ENCODE results near the gene MIGA2.

MIGA2 gene

DNA sequence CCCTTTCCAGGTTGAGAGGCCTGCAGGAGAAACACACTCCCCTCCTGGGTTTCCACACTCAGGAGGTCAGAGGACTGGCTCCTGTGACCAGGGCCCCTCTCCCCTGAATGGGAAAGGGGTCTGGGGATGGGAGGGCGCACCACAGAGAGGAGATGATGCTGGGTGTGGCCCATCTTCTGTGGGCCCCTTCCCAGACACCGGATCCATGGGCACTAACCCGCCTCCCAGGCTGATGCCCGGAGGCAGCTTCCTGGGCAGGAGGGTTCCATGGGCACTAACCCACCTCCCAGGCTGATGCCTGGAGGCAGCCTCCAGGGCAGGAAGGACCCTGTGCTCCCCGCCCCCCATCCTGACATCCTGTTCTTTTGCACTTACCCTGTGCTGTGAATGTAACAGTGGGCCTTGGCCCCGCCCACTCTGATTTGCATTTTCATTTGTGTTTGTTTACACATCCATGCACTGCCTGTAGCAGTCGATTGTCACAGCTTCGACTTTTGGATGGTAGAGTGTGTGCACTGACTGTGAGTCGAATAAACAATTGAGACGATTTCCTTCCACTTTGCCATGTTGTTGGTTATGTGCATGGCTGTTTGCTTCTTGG lies 35.2 kb downstream of the MIGA2 start:
- in situ Hi-C loops (cut with MboI; ENCODE audit: low sequenced_read_pairs): no loop called here

DNA sequence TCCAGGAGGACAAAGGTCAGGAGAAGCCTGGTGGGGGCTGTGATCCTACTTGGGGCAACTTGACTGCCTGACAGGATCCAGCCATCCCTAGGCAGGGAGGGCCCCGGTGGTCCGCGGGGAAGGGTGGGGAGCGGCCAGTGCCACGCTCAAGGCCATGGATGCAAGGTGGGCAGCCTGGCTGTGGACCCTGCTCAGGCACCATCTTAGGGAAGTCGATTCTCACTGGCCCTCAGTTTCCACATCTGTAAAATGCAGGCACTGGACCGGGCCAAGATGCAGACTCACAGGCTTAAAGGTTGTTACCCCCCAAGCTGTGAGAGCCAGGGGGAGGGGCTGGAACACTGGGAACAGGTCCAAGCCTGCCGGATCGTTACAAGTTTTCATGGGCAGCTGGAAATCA lies 35.7 kb downstream of the MIGA2 start:
- in situ Hi-C loops (cut with MboI; ENCODE audit: low sequenced_read_pairs): no loop called here

DNA sequence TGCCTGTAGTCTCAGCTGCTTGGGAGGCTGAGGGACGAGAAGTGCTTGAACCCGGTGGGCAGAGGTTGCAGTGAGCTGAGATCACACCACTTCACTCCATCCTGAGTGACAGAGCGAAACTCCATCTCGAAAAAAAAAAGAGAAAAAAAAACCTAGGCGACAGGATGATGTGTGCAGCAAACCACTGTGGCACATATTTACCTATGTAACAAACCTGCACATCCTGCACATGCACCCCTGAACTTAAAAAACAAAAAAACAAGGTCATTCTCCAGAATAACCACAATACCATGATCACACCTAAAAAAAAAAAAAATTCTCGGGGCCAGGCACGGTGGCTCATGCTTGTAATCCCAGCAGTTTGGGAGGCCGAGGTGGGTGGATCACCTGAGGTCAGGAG lies 37.0 kb downstream of the MIGA2 start:
- in situ Hi-C loops (cut with MboI; ENCODE audit: low sequenced_read_pairs): no loop called here

DNA sequence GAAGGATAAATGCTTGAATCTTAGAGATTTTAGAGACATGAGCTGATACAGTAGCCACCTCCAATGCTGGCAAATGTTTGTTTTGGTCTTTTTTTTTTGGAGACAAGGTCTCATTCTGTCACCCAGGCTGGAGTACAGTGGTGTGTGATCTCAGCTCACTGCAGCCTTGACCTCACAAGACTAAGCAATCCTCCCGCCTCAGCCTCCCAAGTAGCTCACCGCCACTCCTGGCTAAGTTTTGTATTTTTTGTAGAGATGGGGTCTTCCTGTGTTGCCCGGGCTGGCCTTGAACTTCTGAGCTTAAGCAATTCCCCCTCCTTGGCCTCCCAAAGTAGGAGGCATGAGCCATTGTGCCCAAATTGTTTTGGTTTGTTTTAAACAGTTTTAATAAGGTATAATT lies 37.7 kb downstream of the MIGA2 start:
- in situ Hi-C loops (cut with MboI; ENCODE audit: low sequenced_read_pairs): no loop called here

DNA sequence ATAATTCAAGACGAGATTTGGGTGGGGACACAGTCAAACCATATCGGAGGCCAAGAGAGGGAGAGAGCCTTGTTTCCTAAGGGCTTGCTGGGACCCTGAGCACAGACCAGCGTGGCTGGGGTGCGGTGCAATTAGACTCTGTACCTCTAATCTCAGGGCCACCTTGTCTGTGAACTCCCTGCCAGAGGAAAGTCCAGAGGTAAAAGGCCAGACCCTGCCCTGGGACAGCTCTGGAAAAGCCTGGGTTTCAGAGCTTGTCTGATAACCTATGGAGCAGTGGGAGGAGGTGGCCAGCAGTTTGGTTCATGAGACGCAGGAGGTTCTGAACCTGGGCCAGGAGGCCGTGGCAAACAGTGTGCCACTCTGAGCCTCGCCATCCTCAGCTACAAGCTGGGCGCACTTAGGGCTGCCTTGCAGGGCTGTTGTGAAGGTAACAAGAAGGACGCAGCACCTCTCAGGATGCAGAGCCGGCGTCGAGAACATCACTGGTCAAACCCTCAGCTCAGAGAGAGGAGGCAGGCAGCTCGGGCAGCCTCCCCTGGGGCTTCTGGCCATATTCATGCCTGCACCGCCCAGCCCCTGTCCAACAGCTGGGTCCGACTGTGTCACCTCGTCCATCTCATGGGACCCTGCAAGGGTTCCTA lies 39.7 kb downstream of the MIGA2 start:
- in situ Hi-C loops (cut with MboI; ENCODE audit: low sequenced_read_pairs): no loop called here

DNA sequence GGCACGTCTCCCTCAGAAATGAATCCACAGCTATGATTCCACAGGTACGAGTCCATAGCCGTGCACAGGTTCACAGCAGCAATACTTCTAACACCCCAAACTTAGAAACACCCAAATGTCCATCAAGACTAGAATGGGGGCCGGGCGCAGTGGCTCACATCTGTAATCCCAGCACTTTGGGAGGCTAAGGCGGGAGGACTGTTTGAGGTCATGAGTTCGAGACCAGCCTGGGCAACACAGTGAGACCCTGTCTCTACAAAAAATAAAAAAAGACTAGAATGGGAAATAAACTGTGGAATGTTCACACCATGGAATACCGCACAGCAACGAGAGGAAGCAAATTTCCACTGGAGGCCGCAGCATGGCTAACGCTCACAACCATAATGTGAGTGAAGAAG lies 40.2 kb downstream of the MIGA2 start:
- in situ Hi-C loops (cut with MboI; ENCODE audit: low sequenced_read_pairs): no loop called here

DNA sequence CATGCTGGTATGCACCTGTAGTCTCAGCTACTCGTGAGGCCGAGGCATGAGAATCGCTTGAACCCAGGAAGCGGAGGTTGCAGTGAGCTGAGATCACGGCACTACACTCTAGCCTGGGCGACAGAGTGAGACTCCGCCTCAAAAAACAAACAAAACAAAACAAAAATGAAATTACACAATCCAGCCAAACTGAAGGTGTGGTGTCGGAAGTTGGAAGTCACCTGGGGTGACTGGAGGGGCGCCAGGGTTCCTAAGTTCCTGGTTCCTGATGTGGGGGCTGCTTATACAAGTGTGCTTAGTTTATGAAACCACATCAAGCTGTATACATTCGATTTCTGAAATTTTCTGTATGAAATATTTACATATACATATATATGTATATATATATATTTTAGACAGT lies 40.8 kb downstream of the MIGA2 start:
- in situ Hi-C loops (cut with MboI; ENCODE audit: low sequenced_read_pairs): no loop called here

DNA sequence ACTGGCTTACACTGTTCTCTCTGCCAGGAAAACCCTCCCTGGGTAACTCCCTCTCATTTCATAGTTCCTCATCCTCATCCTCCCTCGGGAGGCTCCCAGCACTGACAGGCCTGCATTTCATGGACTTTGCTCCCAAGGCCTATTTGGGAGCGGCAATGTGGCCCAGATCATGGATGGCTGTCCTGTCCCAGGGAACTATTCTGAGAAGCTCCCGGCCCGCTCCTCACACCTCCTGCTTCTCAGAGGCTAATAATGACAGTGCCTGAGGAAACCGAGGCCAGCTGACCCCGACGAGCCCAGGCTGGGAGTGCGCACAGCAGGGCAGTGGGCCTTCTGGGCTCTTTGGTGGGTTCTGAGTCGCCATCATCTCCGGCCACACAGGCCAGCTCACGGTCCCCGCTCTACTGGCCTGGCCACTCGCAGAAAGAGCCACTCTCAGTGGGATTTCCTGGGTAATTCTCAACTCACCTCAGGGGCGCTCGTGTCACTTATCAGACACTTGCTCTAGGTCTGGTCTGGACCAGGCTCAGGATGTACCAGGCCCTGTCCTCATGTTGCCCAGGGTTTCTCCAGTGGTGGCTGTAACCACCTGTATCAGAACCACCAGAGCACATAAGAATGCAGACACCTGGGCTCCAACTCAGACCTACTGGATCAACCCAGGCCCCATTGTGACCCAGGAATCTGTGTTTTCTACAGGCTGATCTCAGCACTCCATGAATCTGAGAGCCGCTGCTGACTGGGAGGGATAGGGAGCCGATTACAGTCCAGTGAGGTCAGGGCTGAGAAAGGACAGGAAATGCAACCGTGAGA lies 42.5 kb downstream of the MIGA2 start:
- in situ Hi-C loops (cut with MboI; ENCODE audit: low sequenced_read_pairs): no loop called here

DNA sequence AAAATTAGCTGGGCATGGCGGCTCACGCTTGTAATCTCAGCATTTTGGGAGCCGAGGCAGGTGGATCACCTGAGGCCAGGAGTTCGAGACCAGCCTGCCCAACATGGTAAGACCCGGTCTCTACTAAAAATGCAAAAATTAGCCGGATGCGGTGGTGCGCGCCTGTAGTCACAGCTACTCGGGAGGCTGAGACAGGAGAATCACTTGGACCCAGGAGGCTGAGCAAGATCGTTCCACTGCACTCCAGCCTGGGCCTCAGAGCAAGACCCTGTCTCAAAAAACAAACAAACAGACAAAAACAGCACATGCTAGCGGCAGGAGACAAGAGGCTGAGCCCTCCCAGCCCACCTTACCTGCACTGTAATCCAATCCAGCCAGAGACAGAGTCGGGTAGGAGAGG lies 43.4 kb downstream of the MIGA2 start:
- in situ Hi-C loops (cut with MboI; ENCODE audit: low sequenced_read_pairs): no loop called here

DNA sequence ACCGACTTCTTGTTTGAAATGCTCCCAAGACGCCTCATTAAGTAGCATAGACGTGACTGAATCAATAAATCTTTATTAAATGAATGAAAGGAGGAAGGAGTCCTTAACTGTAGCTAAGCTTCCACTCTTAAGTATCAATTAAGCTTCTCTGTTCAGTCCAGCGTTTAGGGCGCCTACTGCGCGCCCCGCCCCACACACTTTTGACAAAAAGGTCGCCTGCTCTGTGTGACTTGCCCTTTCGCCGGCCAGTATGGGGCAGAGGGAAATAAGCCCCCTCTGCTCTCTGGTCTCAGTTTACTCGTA lies 43.8 kb downstream of the MIGA2 start:
- in situ Hi-C loops (cut with MboI; ENCODE audit: low sequenced_read_pairs): no loop called here

DNA sequence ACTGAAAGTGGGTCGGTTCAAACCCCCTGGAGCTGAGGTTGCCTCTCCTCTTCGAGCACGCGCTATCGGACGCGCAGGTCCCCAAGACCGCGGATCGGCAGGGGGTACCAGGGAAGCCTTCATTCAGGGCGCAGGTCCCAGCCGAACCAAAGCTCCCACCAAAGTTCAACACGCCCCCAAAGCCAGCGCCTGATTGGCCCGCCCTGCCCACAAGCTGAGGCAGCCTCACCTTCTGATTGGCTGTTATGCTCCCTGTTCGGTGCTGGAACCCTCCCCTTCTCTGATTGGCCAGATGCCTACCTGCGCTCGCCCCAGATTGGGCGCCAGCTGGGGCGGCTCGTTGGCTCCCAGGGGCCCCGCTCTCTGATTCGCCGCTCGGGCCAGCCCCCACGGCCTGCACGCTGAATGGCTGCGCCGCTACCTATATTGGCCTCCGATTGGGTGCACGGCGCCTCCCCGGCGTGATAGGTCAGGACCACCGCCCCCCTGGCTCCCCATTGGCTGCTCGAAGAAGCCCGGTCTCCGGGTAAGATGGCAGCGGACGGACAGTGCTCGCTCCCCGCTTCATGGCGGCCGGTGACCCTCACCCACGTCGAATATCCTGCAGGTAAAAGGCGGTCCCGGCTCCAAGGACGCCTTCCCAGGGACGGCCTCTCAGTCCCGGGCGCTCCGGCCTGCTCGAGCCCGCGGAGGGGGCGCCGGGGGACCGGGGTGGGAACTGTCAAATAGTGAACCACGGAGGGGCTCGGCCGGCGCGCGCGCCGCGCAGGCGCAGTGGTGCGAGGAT lies 44.4 kb downstream of the MIGA2 start, which contains the start of gene DOLPP1:
Gene DOLPP1 (plus strand): TSS at position 511 of the 787 bp plus-strand sequence. CDS start 21 bp downstream, at position 532.
- in situ Hi-C loops (cut with MboI; ENCODE audit: low sequenced_read_pairs): no loop called here

DNA sequence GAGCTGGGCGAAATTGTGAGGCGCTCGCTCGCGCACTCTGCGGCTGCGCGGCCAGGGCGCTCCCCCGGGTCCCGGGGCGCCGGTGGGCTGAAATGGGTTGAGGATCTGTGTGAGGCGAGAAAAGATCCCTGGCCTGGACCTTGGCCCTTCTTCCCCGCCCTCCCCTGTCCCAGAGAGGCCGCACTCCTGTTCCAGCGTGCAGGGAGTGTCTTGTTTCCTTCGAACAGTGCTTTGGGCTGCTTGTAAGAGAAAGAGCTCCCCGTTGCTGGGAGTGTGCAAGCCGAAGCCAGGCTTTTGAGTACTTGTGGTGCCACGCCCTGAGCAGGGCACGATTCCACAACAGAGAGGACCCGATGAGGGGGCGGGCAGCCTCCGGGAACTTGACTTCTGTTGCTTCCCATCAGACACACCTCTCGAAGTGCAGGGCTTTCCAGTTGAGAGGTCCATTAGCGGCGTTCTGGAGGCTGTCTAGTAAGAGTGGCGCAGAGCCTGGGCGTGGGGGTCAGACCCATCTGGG lies 45.0 kb downstream of the MIGA2 start:
- in situ Hi-C loops (cut with MboI; ENCODE audit: low sequenced_read_pairs): no loop called here

DNA sequence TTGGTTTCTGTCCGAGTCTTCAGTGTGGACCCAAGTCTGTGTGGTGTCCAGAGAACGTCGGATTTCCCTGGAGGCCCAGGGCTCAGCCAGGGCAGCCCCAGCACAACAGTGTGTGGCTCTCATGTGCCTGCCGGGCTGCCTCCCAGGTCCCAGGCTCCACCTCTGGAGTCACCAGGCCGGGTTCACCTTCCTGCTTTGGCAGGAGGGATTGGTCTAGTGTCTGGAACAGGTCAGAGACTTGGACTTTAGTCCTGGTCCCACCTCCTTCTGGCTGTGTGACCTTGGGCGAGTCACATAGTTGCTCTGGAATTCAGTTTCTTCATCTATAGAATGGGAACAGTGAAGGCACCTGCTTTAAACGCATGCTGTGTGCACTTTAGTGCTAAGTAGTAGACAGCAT lies 47.7 kb downstream of the MIGA2 start:
- in situ Hi-C loops (cut with MboI; ENCODE audit: low sequenced_read_pairs): no loop called here

DNA sequence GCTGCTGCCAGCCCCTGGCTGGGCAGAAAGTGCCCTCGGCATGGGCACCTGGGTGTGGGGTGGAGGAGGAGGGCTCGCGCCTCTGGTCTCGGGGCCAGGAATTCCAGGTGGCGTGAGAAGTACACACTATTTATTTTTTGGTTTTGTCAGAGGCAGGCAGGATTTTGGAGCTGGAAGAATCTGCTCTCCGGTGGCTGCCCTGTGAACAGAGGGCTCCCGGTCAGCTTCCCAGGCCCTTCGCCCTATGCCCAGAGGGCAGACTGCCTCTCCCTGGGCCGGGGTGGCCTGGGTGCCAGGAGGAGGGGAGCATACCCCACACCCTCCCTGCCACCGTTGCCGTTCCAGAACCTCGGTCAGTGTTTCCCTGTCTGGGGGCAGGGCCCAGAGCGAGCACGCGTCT lies 52.8 kb downstream of the MIGA2 start:
- in situ Hi-C loops (cut with MboI; ENCODE audit: low sequenced_read_pairs): no loop called here

DNA sequence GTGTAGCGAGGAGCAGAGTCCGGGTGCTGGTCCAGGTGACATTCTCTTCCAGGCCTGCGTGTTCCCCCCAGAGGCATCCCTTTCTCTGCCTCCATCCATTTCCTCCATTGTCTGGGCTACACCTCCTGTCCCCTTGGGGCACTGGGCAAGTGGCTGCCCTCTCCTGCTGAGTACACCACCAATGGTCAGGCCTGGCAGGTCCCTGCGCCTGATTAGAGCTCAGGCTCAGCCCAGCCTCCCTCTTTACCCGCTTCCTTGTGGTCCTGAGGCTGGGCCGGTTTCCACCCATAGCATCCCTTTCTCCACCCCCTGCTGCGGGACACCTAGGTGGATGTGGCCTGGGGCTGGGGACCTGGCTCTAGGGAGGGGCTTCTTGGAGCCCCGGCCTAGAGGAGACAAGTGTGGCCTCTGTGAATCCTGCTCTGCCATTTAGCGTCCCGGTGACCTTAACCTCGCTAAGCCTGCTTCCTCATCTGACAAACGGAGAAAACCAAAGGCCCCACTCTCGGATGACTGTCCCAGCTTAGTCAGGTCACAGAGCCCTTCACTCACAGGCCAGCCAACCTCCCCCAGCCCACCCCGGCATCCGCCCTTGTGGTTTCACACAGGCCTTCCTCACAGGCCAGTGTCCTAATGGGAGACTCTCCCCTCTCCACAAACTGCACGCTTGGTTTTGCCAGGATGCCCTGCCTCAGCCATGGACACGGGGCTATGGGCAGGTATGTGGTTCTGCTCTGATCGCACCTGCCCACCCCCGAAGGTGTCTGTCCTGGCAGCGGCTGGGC lies 57.4 kb downstream of the MIGA2 start:
- in situ Hi-C loops (cut with MboI; ENCODE audit: low sequenced_read_pairs): no loop called here

DNA sequence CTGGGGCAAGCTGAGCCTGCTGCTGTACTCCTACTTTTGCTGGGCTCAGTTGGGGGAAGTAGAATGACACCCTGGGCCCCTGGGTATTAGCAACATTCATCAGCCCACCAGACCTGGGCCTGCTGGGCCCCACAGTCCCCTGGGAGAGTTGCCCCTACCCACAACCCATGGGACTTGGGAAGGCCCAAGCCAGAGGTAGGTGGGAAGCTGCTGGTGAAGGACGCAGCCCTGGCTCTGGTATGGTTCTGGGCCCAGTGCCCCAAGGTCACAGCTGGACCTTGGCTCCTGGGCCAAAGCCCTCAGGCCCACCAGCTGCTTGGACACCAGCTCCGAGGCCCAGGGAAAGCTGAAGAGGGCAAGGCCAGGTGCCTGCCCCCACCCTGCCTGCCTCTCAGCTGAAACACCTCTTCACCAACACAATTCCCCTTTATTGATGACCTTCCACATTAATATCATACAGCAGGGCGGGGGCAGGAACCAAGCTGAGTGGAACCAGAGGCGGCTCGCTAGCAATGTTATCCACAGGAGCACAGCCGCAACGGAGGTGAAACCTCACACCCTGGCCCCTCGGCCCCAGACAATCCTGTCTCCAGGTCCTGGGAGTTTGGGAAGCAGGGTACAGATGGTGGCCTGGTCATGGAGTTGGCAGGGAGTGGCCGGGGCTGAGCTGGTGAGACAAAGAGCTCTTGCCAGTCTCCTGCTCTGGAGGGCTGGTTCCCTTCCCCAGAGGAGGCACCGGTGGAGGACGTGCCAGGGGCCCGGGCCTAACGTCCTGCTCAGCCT lies 58.2 kb downstream of the MIGA2 start:
- in situ Hi-C loops (cut with MboI; ENCODE audit: low sequenced_read_pairs): no loop called here

DNA sequence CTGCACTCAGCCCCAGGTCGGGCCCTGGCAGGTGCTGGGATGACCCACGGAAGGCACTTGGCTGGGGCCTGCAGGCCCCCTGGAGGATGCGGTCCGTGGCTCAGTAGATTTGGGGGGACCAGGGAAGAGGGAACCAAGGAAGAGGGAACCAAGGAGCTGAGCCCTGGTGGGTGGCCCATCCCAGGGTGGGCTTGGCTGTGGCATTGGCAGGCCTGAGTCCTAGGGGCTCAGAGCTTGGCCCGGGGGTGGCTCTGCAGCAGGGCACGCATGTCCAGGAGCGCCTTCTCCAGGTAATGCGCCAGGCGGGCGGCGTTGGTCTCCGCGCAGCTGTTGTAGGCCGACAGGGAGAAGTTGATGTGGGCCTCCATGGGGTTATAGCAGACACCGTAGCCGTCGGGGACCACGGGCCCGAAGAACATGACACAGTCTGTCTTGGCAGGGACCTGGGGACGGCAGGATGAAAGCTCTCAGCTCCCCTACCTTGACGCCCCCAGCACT lies 58.8 kb downstream of the MIGA2 start:
- in situ Hi-C loops (cut with MboI; ENCODE audit: low sequenced_read_pairs): no loop called here

DNA sequence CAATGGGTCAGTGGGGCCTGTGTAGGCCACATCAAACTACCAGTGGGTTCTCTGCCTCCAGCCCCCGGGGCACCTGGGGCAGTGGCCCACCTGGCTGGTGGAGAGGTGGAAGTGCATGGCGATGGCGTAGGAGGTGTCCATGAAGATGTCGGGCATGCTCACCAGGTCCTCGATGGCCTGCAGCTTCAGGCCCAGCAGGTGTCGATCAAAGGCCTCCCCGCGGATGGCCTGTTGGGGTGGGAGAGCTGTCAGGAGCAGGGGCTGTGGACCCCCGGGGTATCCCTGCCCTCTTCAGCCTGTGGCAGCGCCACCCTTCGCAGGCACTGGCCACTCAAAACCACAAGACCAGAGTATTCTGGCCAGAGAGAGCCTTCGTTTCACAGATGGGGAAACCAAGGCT lies 59.5 kb downstream of the MIGA2 start:
- in situ Hi-C loops (cut with MboI; ENCODE audit: low sequenced_read_pairs): no loop called here

DNA sequence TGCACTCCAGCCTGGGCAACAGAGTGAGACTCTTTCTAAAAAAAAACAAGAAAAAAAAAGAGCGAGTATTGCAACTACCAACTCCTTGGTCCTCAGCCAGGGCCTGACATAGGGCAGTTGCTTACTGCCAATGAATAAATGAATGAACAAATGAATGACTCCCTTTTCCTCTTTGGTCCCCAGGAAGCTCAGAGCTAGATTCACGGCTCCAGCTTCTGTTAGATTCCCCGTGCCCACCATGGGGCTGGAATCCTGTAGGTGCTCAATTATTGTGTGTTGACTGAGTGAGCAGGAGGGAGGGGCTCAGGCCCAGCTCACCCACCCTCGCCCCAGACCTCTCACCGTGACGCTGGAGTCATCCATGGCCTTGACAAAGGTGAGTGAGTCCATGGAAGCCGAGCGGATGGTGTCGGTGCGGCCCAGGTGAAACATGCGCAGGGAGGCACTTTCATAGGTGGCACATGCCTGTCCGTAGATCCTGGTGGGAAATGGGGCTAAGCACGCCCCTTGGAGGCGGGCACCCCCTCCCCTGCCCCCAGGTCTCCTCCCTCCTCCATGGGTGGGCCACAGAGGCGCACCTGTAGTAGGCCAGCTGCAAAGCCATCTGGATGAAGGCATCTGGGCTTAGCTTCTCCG lies 61.4 kb downstream of the MIGA2 start:
- in situ Hi-C loops (cut with MboI; ENCODE audit: low sequenced_read_pairs): no loop called here

All from hTERT RPE-1 (cell line).